LNCaP clone FGC (cell line): Measurements from ENCODE around the gene ACOT2.

Experiments
- DNase-seq: peaks from one replicate; pipeline ENCODE4 v3.0.0-alpha.2; 2011; ENCODE audit warnings: low read depth
- H3K4me3 ChIP-seq: 2 replicates; pipeline ENCODE4 v1.5.1; 2011; ENCODE audit warnings: mild to moderate bottlenecking, low read depth, low read length, control low read depth
- CTCF ChIP-seq: IDR thresholded peaks from 2 replicates; pipeline ENCODE4 v1.5.1; 2012; ENCODE audit warnings: mild to moderate bottlenecking; ENCODE audit not compliant: control insufficient read depth, insufficient read depth; ENCODE audit errors: extremely low read depth

ACOT2 gene

GRCh38 chr14:73620268-73620667 is 51.3 kb downstream of the ACOT2 start:
- TF ChIP-seq CTCF: no peak

GRCh38 chr14:73623504-73624054 is 54.6 kb downstream of the ACOT2 start:
- DNase-seq: no peak
- no peak for TF ChIP-seq CTCF
- H3K4me3 ChIP-seq: no peak overlapping the region

More at GRCh38 chr14:73620268-73620667, 51.3 kb downstream of the ACOT2 start:
- DNase-seq: no peak
- H3K4me3 ChIP-seq: no peak overlapping the region
